IMR-90 (cell line): ENCODE measurements around the gene C19orf25. TPM values are rescaled to one million over a fixed set of nuclear protein-coding genes. Genes with fewer than 3 reads are reported as not detected.
A peak's percentile ranks its signal among the peaks of the same experiment; 100 is the strongest.

Experiments
- ATAC-seq: fragments of 200-7000 bp; cut with Tn5 transposase; 2 replicates; pipeline ENCODE4 v1.9.1; 2020; ENCODE audit warnings: low read depth, mild to moderate bottlenecking, moderate library complexity
- BruUV-seq: library from RNA; stranded (reverse); fragments of 400-500 nt; replicated peaks from 2 replicates; lab custom pipeline; 2021; lab: Mats Ljungman, UMichigan
- CTCF ChIA-PET: fragments of 300-600 bp; formaldehyde crosslinking; extraction: SDS; loops from one replicate; lab custom pipeline; 2021; ENCODE audit warnings: antibody characterized with exemption; lab: Yijun Ruan, JAX
- POLR2A ChIA-PET: fragments of 300-600 bp; sonication (Branson Sonifier 250); formaldehyde crosslinking; loops from one replicate; lab custom pipeline; 2022; ENCODE audit warnings: antibody characterized with exemption; ENCODE audit not compliant: unreplicated experiment; lab: Charles Lee
- DNase-seq: peaks from one replicate; pipeline ENCODE4 v3.0.0; 2013
- H2AFZ ChIP-seq: replicated peaks from 2 replicates; pipeline ENCODE3; 2013; ENCODE audit warnings: low read length, mild to moderate bottlenecking; ENCODE audit not compliant: poor library complexity
- H2AK5ac ChIP-seq: 2 replicates; pipeline ENCODE4 v1.6.1; 2013; ENCODE audit warnings: low read depth, low read length, inconsistent platforms
- H2AK9ac ChIP-seq: replicated peaks from 2 replicates; pipeline ENCODE3; 2013; ENCODE audit warnings: mild to moderate bottlenecking, low read depth, low read length, moderate library complexity; ENCODE audit not compliant: poor library complexity
- H2BK120ac ChIP-seq: 2 replicates; pipeline ENCODE4 v1.6.1; 2013; ENCODE audit warnings: low read depth, low read length, inconsistent platforms
- H2BK15ac ChIP-seq: 3 replicates; pipeline ENCODE4 v1.6.1; 2013; ENCODE audit warnings: low read depth, low read length, inconsistent platforms
- H2BK20ac ChIP-seq: 2 replicates; pipeline ENCODE4 v1.6.1; 2013; ENCODE audit warnings: low read depth, mild to moderate bottlenecking, inconsistent platforms, low read length, moderate library complexity
- H2BK5ac ChIP-seq: 2 replicates; pipeline ENCODE4 v1.6.1; 2013; ENCODE audit warnings: mild to moderate bottlenecking, low read depth, low read length, inconsistent platforms; ENCODE audit not compliant: poor library complexity, severe bottlenecking
- H3K14ac ChIP-seq: replicated peaks from 2 replicates; pipeline ENCODE4 v1.6.1; 2013; ENCODE audit warnings: low read depth, low read length, inconsistent platforms
- H3K18ac ChIP-seq: 2 replicates; pipeline ENCODE4 v1.6.1; 2013; ENCODE audit warnings: low read depth, low read length, control low read depth
- H3K23ac ChIP-seq: 2 replicates; pipeline ENCODE4 v1.6.1; 2013; ENCODE audit warnings: low read depth, low read length, inconsistent platforms
- H3K27ac ChIP-seq: 2 replicates; pipeline ENCODE4 v1.5.1; 2013; ENCODE audit warnings: mild to moderate bottlenecking, control low read depth, low read length; ENCODE audit not compliant: insufficient read depth
- H3K27me3 ChIP-seq: 2 replicates; pipeline ENCODE4 v1.6.1; 2013; ENCODE audit warnings: low read length; ENCODE audit not compliant: control insufficient read depth, insufficient read depth
- H3K36me3 ChIP-seq: 2 replicates; pipeline ENCODE4 v1.6.1; 2013; ENCODE audit warnings: low read length, mixed read lengths; ENCODE audit not compliant: control insufficient read depth, insufficient read depth
- H3K4ac ChIP-seq: 2 replicates; pipeline ENCODE4 v1.6.1; 2013; ENCODE audit warnings: low read depth, low read length, inconsistent platforms
- H3K4me1 ChIP-seq: 2 replicates; pipeline ENCODE4 v1.6.1; 2013; ENCODE audit warnings: low read length, mixed read lengths; ENCODE audit not compliant: control insufficient read depth, insufficient read depth
- H3K4me2 ChIP-seq: 2 replicates; pipeline ENCODE4 v1.6.1; 2013; ENCODE audit warnings: low read depth, mild to moderate bottlenecking, control low read depth, low read length, moderate library complexity
- H3K4me3 ChIP-seq: 2 replicates; pipeline ENCODE4 v1.5.1; 2013; ENCODE audit warnings: low read depth, mild to moderate bottlenecking, control low read depth, low read length, moderate library complexity; ENCODE audit not compliant: insufficient read depth
- H3K56ac ChIP-seq: 2 replicates; pipeline ENCODE4 v1.6.1; 2013; ENCODE audit warnings: low read length, inconsistent platforms; ENCODE audit not compliant: insufficient read depth; ENCODE audit errors: extremely low read depth
- H3K79me1 ChIP-seq, 2 experiments: 2 replicates each; pipeline ENCODE4 v1.6.1; 2013; ENCODE audit warnings: low read length in 2 of 2, inconsistent platforms in 1 of 2, low read depth in 1 of 2
- H3K9ac ChIP-seq: 2 replicates; pipeline ENCODE4 v1.6.1; 2013; ENCODE audit warnings: low read depth, low read length, control low read depth
- H3K9me1 ChIP-seq: 2 replicates; pipeline ENCODE4 v1.6.1; 2013; ENCODE audit warnings: low read length, inconsistent platforms; ENCODE audit not compliant: insufficient read depth
- H3K9me3 ChIP-seq: 2 replicates; pipeline ENCODE4 v1.6.1; 2013; ENCODE audit warnings: low read length; ENCODE audit not compliant: control insufficient read depth, insufficient read depth
- H4K20me1 ChIP-seq: 2 replicates; pipeline ENCODE4 v1.6.1; 2013; ENCODE audit warnings: low read length, inconsistent platforms; ENCODE audit not compliant: insufficient read depth
- H4K5ac ChIP-seq: 2 replicates; pipeline ENCODE4 v1.6.1; 2013; ENCODE audit warnings: mild to moderate bottlenecking, low read depth, low read length, control low read depth
- H4K8ac ChIP-seq, 2 experiments: 2 replicates each; pipeline ENCODE4 v1.6.1; 2013; ENCODE audit warnings: low read depth in 2 of 2, low read length in 2 of 2, control low read depth in 1 of 2, inconsistent platforms in 1 of 2
- H4K91ac ChIP-seq: 2 replicates; pipeline ENCODE4 v1.6.1; 2013; ENCODE audit warnings: low read depth, low read length, inconsistent platforms; ENCODE audit not compliant: insufficient read depth
- CHD1 ChIP-seq: IDR thresholded peaks from 2 replicates; pipeline ENCODE4 v1.6.1; 2012; ENCODE audit warnings: low read depth, low read length, improper control_type of control experiment
- ELK1 ChIP-seq: fragments of 150-350 bp; IDR thresholded peaks from 2 replicates; pipeline ENCODE4 v1.6.1; 2016; ENCODE audit warnings: low read depth, mild to moderate bottlenecking, low read length, moderate library complexity, borderline replicate concordance
- NFE2L2 ChIP-seq: fragments of 150-350 bp; IDR thresholded peaks from 2 replicates; pipeline ENCODE4 v1.6.1; 2016; ENCODE audit warnings: low read depth, mild to moderate bottlenecking, low read length
- WGBS, 2 experiments: methylation state at CpG; one replicate each; pipeline versions ENCODE4 v1.1.5 to v1.1.7; 2013; ENCODE audit warnings: missing lambda C conversion rate in 2 of 2; ENCODE audit not compliant: insufficient read length in 1 of 2; ENCODE audit errors: extremely low coverage in 2 of 2; 5-methylcytosine and 5-hydroxymethylcytosine counted together
- dilution Hi-C: fragments of 300-500 bp; cut with HindIII; formaldehyde crosslinking; loops from one replicate; pipeline ENCODE4 v1.14.3; 2018; ENCODE audit warnings: low sequenced_read_pairs; ENCODE audit not compliant: unreplicated experiment
- in situ Hi-C: fragments of 300-500 bp; cut with MboI; formaldehyde crosslinking; loops from 3 replicates; pipeline ENCODE4 v1.14.3; 2019; ENCODE audit warnings: low sequenced_read_pairs, inconsistent platforms, mixed read lengths
- intact Hi-C: fragments of 100-400 bp; cut with micrococcal nuclease; formaldehyde crosslinking; loops from 2 replicates; pipeline ENCODE4 v1.10.0; 2022
- polyA plus RNA-seq, 3 experiments: library from polyadenylated mRNA; depleted of rRNA; stranded (reverse); fragments of >200 nt; gene quantifications; 2 replicates each; pipeline ENCODE4 v1.2.3, GENCODE V29; 2012; ENCODE audit warnings: low replicate concordance in 1 of 3
- total RNA-seq: library from RNA; depleted of rRNA; stranded (reverse); fragments of >200 nt; gene quantifications from 2 replicates; pipeline ENCODE4 v1.2.3, GENCODE V29; 2012

C19orf25 gene
- total and polyA plus RNA-seq, 2 of the 4 experiments (the other 2 are of a cell fraction): 10.4 to 34.9 TPM

DNA sequence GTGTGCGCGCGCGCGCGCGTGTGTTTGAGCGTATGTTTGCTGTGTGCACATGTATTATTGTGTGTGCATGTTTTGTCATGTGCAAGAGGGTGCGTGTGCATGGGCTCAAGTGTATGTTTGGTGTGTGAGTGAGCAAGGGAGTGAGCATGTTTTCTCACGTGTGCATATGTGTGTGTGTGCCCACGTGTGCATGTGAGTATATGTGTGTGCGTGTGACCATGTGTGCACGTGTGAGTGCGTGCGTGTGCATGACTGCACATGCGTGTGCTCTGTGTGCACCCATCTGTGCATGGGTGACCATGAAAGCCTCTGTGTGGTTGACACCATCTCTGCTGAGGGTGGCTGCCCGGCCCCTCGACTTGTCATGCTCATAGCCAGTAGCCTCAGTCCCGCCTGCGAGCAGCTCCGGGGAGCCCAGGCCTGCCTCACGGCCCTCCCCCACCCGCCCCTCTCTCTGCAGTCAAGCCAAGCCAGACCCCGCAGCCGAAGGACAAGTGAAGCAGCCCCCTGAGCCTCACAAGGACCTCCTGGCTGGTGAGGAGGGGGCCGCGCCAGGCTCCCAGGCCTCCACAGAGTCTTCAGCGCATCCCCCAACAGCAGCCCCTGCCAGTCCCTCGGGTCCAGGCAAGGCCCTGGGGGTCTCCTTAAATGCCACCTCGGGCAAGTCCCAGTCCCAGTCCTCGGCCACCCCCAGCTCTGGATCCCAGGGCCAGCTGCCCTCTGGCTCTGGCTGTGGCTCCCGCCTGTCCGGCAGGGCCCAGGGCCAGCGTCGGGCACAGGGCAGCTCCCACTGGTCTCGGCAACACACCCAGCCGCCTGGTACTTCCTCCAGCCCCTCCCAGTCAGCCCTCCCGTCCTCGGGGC is 17.9 kb upstream of the C19orf25 start:
- CTCF ChIA-PET: no interaction called here
- dilution Hi-C loops: no loop called here

More for the DNA sequence above, 17.9 kb upstream of the C19orf25 start:
- Histone ChIP-seq H3K79me1 (no peaks in the 10 kb centered on the region), H4K91ac (no peak overlapping the region), H3K4ac (no peak overlapping the region), H2BK20ac (no peak overlapping the region), H4K8ac (no peak overlapping the region), H3K36me3 (no peaks in the 10 kb centered on the region), H3K4me1 (no peaks in the 10 kb centered on the region), H3K9me3 (no peaks in the 10 kb centered on the region), H3K18ac (no peak overlapping the region), H2AK5ac (no peak overlapping the region), H3K23ac (no peak overlapping the region), H4K20me1 (no peaks in the 10 kb centered on the region), H2AK9ac (no peak overlapping the region), H3K4me3 (no peak overlapping the region), H3K56ac (no peak overlapping the region), H2BK15ac (no peak overlapping the region), H3K9me1 (no peaks in the 10 kb centered on the region), H3K14ac (no peak overlapping the region), H4K5ac (no peak overlapping the region), H3K27me3 (peaks cover 11% of the 10 kb centered on the region; the same call in 1 of the 2 replicates), H2BK120ac (no peak overlapping the region), H3K27ac (no peak overlapping the region), H2AFZ (peak overlapping the region; percentile 3), H3K4me2 (no peak overlapping the region), H2BK5ac (no peak overlapping the region), H3K9ac (no peak overlapping the region)
- ATAC-seq: no peak
- no peak for DNase-seq
- no TSS peak for BruUV-seq
- POLR2A ChIA-PET: no interaction called here
- intact Hi-C loops: no loop called here
- TF ChIP-seq NFE2L2 (no peak), CHD1 (no peak), ELK1 (no peak)
- in situ Hi-C loops: no loop called here
- WGBS, 2 experiments: 50% methylated on average over 20 of the region's 39 CpGs; no CpG with 5 or more reads in 1 of the 2 experiments
